HepG2 (cell line): ENCODE results near the gene MNT. TPM values are rescaled to one million over a fixed set of nuclear protein-coding genes. Genes with fewer than 3 reads are reported as not detected.

Source experiments
- CENPT ChIP-seq: sonication (generic); formaldehyde crosslinking; IDR thresholded peaks from 2 replicates; pipeline ENCODE4 v1.8.0; 2022; ENCODE audit warnings: low read depth, mild to moderate bottlenecking, moderate library complexity, missing genetic modification reagents
- DBP ChIP-seq: sonication (generic); formaldehyde crosslinking; IDR thresholded peaks from 2 replicates; pipeline ENCODE4 v1.4.0; 2020; ENCODE audit warnings: missing genetic modification reagents; ENCODE audit errors: not compliant biosample characterization
- EZH2 ChIP-seq: conservative IDR thresholded peaks from 2 replicates; pipeline ENCODE4 v1.6.1; 2012; ENCODE audit warnings: mild to moderate bottlenecking, low read depth, low read length, moderate library complexity
- FOXP1 ChIP-seq, 2 experiments: fragments of 450-650 bp in 1 of 2; IDR thresholded peaks; 2 replicates each; pipeline ENCODE4 v1.6.1; 2017 to 2018; ENCODE audit warnings: antibody characterized with exemption in 1 of 2
- GATAD2A ChIP-seq: IDR thresholded peaks from 2 replicates; pipeline ENCODE4 v1.6.1; 2016
- MZF1 ChIP-seq: sonication (generic); formaldehyde crosslinking; IDR thresholded peaks from 2 replicates; pipeline ENCODE4 v1.8.1; 2023; ENCODE audit warnings: mild to moderate bottlenecking, missing genetic modification reagents, borderline replicate concordance
- NCOR1 ChIP-seq: fragments of 200-600 bp; sonication (generic); IDR thresholded peaks from 2 replicates; pipeline ENCODE4 v1.7.0; 2017; ENCODE audit warnings: antibody characterized with exemption, low read length, borderline replicate concordance
- NFKB2 ChIP-seq: sonication (generic); formaldehyde crosslinking; IDR thresholded peaks from 2 replicates; pipeline ENCODE4 v1.4.0; 2020; ENCODE audit warnings: missing genetic modification reagents, borderline replicate concordance
- RERE ChIP-seq: IDR thresholded peaks from 2 replicates; pipeline ENCODE4 v1.6.1; 2016; ENCODE audit warnings: low read depth, missing genetic modification reagents, missing compliant biosample characterization
- RNF219 ChIP-seq: sonication (generic); formaldehyde crosslinking; IDR thresholded peaks from 2 replicates; pipeline ENCODE4 v1.5.0; 2020; ENCODE audit warnings: mild to moderate bottlenecking, missing genetic modification reagents
- SAP130 ChIP-seq: IDR thresholded peaks from 2 replicates; pipeline ENCODE4 v1.6.1; 2016; ENCODE audit warnings: low read depth
- SIN3B ChIP-seq: fragments of 150-350 bp; IDR thresholded peaks from 2 replicates; pipeline ENCODE4 v1.6.1; 2014; ENCODE audit warnings: low read length
- ZBTB26 ChIP-seq: IDR thresholded peaks from 2 replicates; pipeline ENCODE4 v1.6.1; 2016; ENCODE audit warnings: missing compliant biosample characterization, missing genetic modification reagents, borderline replicate concordance
- ZNF20 ChIP-seq: sonication (generic); formaldehyde crosslinking; IDR thresholded peaks from 2 replicates; pipeline ENCODE4 v1.4.0; 2020; ENCODE audit warnings: mild to moderate bottlenecking, moderate library complexity, missing genetic modification reagents
- ZNF207 ChIP-seq: fragments of 450-650 bp; IDR thresholded peaks from 2 replicates; pipeline ENCODE4 v1.6.1; 2016; ENCODE audit warnings: antibody characterized with exemption, borderline replicate concordance
- ZNF251 ChIP-seq: sonication (generic); formaldehyde crosslinking; IDR thresholded peaks from 2 replicates; pipeline ENCODE4 v1.9.0; 2021; ENCODE audit warnings: mild to moderate bottlenecking, missing genetic modification reagents
- ZNF282 ChIP-seq: fragments of 450-650 bp; IDR thresholded peaks from 2 replicates; pipeline ENCODE4 v1.6.1; 2018; ENCODE audit not compliant: partially characterized antibody
- ZNF615 ChIP-seq: sonication (generic); formaldehyde crosslinking; IDR thresholded peaks from 2 replicates; pipeline ENCODE4 v1.5.0; 2020; ENCODE audit warnings: mild to moderate bottlenecking, missing genetic modification reagents, borderline replicate concordance
- ZNF776 ChIP-seq: sonication (generic); formaldehyde crosslinking; IDR thresholded peaks from 2 replicates; pipeline ENCODE4 v1.4.0; 2020; ENCODE audit warnings: mild to moderate bottlenecking, missing genetic modification reagents
- ZSCAN31 ChIP-seq: sonication (generic); formaldehyde crosslinking; IDR thresholded peaks from 2 replicates; pipeline ENCODE4 v1.5.0; 2020; ENCODE audit warnings: low read depth, mild to moderate bottlenecking, missing genetic modification reagents
- polyA plus RNA-seq, 8 experiments: library from polyadenylated mRNA; depleted of rRNA in 3 of 8; stranded (reverse) in 7 of 8; unstranded in 1 of 8; fragments of >200 nt; fragmentation: Illumina TruSeq in 4 of 8; extraction: Trizol in 4 of 8; gene quantifications; 2 replicates each; pipeline versions ENCODE4 v1.2.1 to v1.2.3, GENCODE V29; 2011 to 2016; ENCODE audit warnings: low read depth in 4 of 8, missing spikeins in 1 of 8, mixed read lengths in 1 of 8; ENCODE audit not compliant: insufficient read depth in 1 of 8
- total RNA-seq, 5 experiments: library from RNA; depleted of rRNA; stranded (reverse); fragments of >200 nt; fragmentation: Illumina TruSeq; extraction: Trizol; gene quantifications; 2 replicates each; pipeline ENCODE4 v1.2.3, GENCODE V29; 2016; ENCODE audit warnings: low read depth in 1 of 5

MNT gene
- total and polyA plus RNA-seq, 2 of the 13 experiments (the other 11 are each of a cell fraction or from before 2014, with no cell fraction given) = 2.1 to 3.5 TPM

DNA sequence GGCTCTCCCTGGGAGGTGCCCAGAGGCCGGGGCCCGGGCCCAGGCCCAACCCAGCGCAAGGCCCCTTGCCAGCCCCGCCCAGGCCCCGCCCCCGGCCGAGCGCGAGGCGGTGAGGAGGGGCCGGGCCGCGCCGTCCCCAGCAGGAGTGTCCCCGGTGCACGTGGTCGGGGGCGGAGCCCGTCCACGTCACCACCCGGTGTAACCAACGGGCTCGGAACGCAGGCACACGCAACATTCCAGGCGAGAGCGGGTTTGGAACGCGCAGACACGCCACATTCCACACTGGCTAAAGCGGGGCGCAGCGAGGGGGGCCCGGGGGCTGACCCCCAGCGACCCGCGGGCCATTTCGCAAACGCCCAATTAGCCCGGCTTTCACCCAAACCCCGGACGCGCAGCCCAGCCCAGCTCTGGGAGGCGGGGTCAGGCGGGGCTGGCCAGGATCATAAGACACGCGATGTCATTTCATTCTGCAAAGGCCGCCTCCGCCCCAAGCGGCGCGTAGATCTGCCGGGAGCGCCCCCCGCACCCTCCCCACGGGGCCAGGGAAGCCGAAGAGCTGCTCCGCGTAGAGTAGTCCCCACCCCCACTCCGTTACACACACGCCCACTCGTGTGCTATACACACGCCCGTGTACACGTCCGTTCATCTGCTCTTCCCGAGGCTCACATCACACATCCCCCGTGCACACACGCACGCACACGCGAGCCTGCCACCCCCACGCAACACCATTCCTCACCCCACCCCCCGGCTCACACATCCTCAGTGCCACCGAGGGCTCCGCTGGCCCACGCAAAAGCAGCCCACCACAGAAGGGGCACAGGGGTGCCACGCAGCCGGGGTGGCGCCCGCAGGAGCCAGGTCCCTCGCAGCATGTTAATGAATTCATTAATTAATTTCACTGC is 1.0 kb downstream of the MNT start (continued):
- TF ChIP-seq ZNF615 (CRISPR knock-in tag) (no peak), SIN3B (no peak), SAP130 (CRISPR knock-in tag) (peak; percentile 98), NFKB2 (CRISPR knock-in tag) (peak; percentile 36; the same call in 1 of the 2 replicates), GATAD2A (CRISPR knock-in tag) (peak; percentile 59), ZBTB26 (CRISPR knock-in tag) (no peak; the same call in 1 of the 2 replicates), RERE (0 out of 2 replicates have a peak, but pooled peaks have one; percentile 24), FOXP1 (IDR thresholded peaks at IDR 0.05) (no peak), FOXP1 (CRISPR knock-in tag; IDR thresholded peaks at IDR 0.05) (peak; percentile 6; the same call in 1 of the 2 replicates), DBP (CRISPR knock-in tag) (no peak), MZF1 (no peak), ZNF282 (no peak), ZNF20 (CRISPR knock-in tag) (no peak), ZSCAN31 (CRISPR knock-in tag) (peak; percentile 54; the same call in 1 of the 2 replicates), CENPT (CRISPR knock-in tag) (no peak), ZNF251 (CRISPR knock-in tag) (no peak), NCOR1 (no peak), ZNF207 (no peak), ZNF776 (0 out of 2 replicates have a peak, but pooled peaks have one; percentile 54), RNF219 (no peak), EZH2 (no peak)
